Germinal center (tissue), 1 donor: Measurements from ENCODE around the gene YPEL2.
"Not testable (repeated sequence)": the region's sequence is repeated elsewhere in the genome, so short reads cannot be mapped to it uniquely, and the experiment has no call there.

ENCODE experiments used
- DNase-seq: peaks from one replicate; pipeline ENCODE4 v3.0.0; 2012; ENCODE audit warnings: mixed read lengths, low spot score

Gene YPEL2

GRCh38 chr17:59377410-59377809 lies 46.0 kb downstream of the YPEL2 start:
- DNase-seq, result no peak

- no peak for DNase-seq
These were observed 47.2 kb downstream of the YPEL2 start for GRCh38 chr17:59378675-59379074.

- DNase-seq, result no peak
These were observed 49.0 kb downstream of the YPEL2 start for GRCh38 chr17:59380474-59380873.

- DNase-seq, result no peak
These were observed 50.5 kb downstream of the YPEL2 start for GRCh38 chr17:59381716-59382570.

DNA sequence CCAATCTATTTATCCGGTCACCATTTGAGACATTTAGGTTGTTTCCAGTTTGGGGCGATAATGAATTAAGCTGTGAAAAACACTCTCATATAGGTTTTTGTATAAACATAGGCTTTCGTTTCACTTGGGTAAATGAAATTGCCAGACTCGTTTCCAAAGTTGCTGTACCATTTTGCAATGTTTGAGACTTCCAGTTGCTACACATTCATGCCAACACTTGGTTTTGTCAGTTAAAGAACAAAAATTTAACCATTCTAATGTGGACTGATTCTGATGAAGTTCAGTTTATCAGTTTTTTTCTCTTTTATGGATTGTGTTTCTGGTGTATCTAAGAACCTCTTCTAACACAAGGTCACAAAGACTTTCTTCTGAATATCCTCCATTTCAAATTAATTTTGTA lies 52.4 kb downstream of the YPEL2 start:
- no peak for DNase-seq

DNA sequence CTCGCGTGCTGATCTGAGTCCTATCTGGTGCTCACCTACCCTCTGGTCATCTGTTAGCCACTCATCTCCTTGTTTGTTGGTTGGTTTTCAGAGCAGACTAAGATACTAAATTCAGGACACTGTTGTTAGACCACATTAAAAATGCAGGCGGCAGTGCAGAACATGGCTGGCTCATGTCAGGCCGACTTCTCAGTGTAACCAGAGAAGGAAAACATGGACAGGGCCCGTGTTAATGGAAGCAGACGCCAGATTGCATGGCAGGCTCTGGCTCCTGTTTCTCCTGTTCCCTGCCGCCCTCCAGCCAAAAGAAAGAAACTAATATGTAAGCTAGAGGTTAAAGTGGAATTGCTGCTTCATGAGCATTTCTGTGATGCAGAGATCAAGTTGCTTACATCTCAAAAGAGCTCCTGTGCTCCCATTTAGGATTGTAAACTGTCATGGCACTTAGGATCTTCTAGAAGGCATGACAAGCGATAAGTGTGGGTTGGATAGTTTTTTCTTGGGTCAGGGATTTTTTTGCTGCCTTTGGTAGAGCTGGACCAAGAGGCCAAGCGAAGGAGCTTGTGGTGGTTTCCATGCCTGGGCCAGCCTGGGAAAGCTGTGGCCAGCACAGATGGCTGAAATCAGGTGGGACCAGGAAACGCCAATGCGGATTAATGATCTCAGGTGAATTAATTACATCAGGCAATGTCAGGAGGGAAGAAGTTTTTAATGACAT lies 56.1 kb downstream of the YPEL2 start:
- DNase-seq, result no peak

DNA sequence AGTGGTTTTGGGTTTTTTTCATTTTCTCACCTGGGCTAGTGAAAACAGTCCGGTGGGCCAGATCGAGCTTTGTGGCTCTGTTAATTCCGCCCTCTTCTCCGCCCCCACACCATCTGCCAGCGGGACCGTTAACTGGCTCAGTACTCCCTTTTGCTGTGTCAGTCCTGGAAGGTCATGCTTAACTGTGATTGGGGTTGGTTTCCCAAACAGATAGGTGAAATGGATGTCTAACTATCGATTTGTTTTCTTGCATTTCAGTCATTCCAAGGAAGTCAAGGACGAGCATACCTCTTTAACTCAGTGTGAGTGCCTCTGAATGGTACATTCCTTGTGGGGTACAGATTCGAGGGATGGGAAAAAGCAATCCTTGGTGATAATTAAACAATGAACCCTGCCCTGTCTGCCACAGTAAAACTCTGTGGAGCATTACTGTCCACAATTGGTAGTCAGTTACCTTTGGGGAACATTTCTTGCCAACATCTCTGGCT lies 56.7 kb downstream of the YPEL2 start:
- no peak for DNase-seq

- no peak for DNase-seq
These were observed 57.6 kb downstream of the YPEL2 start for GRCh38 chr17:59389066-59389465.

GRCh38 chr17:59391021-59391420 lies 59.6 kb downstream of the YPEL2 start:
- no peak for DNase-seq

GRCh38 chr17:59392973-59393679 lies 61.7 kb downstream of the YPEL2 start:
- no peak for DNase-seq

- DNase-seq, result not testable (repeated sequence)
These were observed 62.4 kb downstream of the YPEL2 start for GRCh38 chr17:59393742-59394410.

- DNase-seq, result no peak
These were observed 64.8 kb downstream of the YPEL2 start for GRCh38 chr17:59396134-59396826.

DNA sequence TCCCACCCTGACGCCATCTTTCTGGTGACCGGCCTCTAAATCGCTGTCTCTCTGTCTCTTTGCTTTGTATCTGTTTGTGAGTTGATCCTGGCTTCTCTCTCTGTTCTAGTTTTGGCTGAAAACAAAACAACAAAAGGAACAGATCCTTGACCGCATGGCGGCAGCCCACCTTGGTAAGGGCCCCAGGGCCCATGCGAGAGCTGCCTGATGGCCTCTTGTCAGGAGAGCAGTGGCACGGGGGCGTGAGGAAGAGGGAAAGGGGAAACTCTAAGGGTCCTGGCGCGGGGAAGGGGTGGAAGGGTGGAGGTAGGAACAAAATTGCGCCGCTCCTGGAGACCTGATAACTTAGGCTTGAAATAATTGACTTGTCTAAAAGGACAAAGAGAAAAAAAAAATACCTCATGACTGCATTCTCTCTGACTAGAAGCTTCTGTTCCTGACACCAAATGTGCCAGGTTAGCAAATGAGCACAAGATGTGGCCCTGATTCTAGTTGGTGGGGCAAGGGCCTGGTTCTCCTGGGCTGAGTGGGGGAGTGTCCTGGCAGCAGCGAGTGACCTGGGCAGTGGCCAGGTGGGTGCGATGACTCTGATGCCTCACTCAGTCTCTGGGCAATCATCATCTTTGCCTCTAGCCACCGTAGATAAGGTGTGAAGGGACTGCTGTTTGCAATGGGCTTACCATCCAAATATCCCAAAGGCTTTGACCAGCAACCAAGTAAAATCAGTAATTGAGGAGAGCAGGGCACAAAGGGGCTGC lies 66.0 kb downstream of the YPEL2 start:
- no peak for DNase-seq

GRCh38 chr17:59399914-59400313 lies 68.5 kb downstream of the YPEL2 start:
- no peak for DNase-seq

DNA sequence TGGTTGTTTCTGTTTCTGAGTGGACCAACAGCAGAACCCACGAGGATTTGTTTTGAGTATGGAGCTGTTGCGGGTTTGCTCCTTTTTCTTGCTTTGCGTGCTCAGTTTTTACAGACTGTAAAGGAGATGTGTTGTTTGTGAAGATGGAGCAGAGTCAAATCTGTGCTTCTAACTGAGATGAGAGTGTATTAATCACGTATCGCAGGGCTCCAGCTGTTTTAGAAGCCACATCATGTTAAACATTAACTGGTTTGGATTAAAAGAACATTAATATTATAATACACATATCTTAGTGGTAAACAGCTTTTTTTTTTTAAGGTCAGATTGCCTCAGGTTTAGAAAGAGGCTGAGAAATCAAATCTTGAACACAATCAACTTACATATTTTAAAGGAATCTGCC lies 69.4 kb downstream of the YPEL2 start:
- no peak for DNase-seq

GRCh38 chr17:59401274-59401673 lies 69.8 kb downstream of the YPEL2 start:
- no peak for DNase-seq

DNA sequence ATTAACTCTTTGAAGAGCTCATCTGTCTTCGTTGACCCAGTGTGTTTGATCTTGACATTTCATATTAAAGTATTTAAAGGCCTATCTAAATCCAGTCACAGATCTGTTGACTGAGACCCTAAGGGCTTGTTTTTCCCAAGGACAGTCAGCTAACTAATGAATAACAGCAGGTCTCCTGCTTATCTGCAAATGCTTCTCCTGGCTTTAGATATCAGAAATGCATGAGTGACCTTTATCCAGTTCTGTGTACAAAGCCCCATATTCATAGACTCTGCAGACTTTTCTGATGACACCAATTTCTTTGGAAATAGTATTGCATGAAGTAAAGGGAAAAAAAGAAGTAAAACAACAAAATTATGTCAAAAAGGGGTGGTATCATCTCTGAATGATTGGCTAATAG lies 70.3 kb downstream of the YPEL2 start:
- no peak for DNase-seq

GRCh38 chr17:59402760-59403159 lies 71.3 kb downstream of the YPEL2 start:
- no peak for DNase-seq

DNA sequence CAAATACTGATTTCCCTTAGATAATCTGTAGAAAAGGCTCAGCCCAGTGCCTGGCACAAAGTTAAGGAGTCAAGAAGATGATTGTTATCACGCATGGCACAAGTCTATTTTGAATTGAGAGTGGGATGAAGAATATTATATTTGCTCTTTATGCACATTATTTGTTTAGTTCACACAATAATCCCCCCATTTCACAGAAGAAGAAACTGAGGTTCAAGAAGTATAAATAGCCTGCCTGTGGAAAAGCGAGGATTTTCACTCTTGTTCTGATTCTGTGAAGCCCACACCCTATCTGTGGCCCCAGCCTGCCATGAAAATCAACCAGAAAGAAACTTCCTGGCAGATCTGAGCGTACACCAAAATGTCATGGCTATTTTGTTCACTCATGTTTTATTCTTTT lies 73.0 kb downstream of the YPEL2 start:
- no peak for DNase-seq

DNA sequence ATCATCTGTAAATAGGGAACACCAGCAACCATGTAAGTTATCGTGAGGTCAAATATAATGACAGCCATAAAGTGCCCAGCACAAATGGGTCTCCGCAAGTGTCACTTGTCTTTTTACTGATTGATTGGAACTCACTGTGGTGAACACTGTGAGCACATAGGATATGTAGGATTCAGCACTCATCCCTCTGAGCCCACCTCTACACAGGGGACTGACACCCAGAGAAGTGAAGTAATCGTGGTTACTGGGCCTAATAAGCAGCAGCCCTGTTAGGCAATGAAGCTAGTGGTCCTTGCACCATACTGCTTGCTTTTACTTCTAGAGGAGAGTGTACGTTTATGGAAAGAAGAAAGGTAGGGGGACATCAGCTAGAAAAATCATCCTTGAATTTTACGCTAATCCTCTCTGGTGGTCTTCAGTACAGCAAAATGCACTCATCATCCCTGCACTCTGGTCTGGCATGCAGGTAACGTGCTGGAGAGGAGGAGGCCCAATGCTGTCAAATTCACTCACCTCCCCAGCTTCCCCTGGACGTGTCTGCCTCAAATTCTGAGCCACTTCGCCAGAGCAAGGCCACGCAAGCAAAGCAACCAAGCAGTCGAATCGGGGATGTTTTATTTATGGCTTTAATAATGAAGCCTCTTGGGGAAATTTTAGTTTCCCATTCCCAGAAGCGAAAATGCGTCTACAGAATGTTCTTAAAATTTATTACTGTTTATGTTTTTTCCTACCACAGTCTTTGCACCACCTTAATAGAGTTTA lies 74.7 kb downstream of the YPEL2 start:
- no peak for DNase-seq
